Gastroesophageal sphincter (tissue), 3 donors: Measurements from ENCODE around the gene RELCH.

ENCODE experiments used
- EP300 ChIP-seq: sonication (generic); formaldehyde crosslinking; IDR thresholded peaks from one replicate; pipeline ENCODE4 v1.6.1; 2017; ENCODE audit warnings: antibody characterized with exemption, mild to moderate bottlenecking
- POLR2A ChIP-seq, 2 donors: fragments of 450-650 bp; IDR thresholded peaks; one replicate each; pipeline ENCODE4 v1.6.1; 2017; ENCODE audit warnings: antibody characterized with exemption in 2 of 2, mild to moderate bottlenecking in 2 of 2, moderate library complexity in 1 of 2
- TF ChIP-seq, protein P1 (sequence below), 4 experiments: fragments of 200-600 bp in 2 of 4; fragments of 450-650 bp in 2 of 4; sonication (generic) in 1 of 4; IDR thresholded peaks; one replicate each; pipeline ENCODE4 v1.5.1; 2017 to 2019; ENCODE audit warnings: antibody characterized with exemption in 4 of 4, mild to moderate bottlenecking in 2 of 4, moderate library complexity in 2 of 4

DNA sequence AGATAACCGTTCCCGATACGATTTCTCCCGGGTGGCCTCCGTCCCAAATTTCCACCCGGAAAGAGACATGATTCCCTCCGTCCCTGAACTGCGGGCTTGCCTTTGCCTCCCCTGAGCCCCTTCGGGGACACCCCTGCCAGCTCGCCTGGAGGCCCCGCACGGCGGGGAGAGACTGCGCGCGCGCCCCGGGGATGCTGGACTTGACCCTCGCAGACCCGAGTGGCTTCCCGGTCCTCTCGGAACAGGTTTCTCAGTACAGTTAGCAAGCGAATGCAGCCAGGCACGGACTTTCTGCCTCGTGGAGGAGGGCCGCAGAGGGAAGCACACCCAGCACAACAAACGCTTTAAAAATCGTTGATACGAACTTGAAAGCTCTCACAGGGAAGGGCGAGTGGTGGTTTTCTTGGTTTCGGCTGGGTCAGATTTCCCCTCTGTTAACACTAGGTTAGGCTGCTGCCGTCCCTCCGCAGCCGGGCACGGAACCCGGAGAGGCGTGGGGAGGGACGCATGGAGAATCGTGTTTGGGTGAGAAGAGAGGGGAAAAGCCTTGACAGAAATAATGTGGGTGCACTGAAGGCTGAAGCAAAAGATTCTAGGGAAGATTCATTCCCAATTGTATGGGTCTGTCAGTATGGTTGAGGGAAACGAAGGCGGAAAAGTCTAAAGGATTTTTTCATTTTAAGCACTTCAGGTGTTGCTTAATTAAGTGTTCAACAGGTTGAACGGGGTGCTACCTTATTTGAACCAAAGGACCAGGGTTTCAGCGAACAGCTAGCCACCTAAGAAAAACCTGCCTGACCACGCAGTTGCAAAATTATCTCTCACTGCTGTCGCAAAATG is 139.0 kb downstream of the RELCH start:
- TF ChIP-seq, protein P1, sequence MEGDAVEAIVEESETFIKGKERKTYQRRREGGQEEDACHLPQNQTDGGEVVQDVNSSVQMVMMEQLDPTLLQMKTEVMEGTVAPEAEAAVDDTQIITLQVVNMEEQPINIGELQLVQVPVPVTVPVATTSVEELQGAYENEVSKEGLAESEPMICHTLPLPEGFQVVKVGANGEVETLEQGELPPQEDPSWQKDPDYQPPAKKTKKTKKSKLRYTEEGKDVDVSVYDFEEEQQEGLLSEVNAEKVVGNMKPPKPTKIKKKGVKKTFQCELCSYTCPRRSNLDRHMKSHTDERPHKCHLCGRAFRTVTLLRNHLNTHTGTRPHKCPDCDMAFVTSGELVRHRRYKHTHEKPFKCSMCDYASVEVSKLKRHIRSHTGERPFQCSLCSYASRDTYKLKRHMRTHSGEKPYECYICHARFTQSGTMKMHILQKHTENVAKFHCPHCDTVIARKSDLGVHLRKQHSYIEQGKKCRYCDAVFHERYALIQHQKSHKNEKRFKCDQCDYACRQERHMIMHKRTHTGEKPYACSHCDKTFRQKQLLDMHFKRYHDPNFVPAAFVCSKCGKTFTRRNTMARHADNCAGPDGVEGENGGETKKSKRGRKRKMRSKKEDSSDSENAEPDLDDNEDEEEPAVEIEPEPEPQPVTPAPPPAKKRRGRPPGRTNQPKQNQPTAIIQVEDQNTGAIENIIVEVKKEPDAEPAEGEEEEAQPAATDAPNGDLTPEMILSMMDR (IDR thresholded peaks at IDR 0.05), result no peak
- TF ChIP-seq POLR2A (IDR thresholded peaks at IDR 0.05), result no peak
- TF ChIP-seq EP300, result no peak
